Raji (cell line): Measurements from ENCODE around the gene MAP7.

Experiments
- POLR2A ChIP-seq: IDR thresholded peaks from 2 replicates; pipeline ENCODE4 v1.6.1; 2011; ENCODE audit warnings: low read depth, low read length, control low read depth; ENCODE audit not compliant: insufficient read depth

Gene MAP7

GRCh38 chr6:136525586-136526195 is 24.5 kb downstream of the MAP7 start:
- no peak for TF ChIP-seq POLR2A

DNA sequence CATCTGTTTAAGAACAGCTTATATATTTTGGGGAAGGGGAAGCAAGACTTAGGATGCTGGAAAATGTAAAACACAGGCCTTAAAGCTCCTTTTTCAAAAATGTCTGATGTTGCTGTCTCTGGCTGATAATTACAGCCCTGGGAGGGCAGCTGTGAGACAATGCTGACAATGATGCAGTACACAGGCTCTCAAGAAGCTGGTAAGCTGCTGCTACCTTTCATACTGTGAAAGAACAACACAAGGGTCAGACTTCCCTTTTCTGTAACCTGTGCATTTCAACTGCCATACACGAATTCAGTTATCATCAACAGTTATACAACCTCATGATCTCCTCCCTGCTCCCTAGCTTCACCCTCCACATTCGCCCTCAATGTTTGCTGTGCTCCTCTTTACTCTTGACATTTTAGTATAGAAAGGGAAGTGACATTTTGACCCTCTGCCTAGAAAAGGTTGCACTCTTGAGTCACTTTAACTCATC is 25.2 kb downstream of the MAP7 start:
- no peak for TF ChIP-seq POLR2A

DNA sequence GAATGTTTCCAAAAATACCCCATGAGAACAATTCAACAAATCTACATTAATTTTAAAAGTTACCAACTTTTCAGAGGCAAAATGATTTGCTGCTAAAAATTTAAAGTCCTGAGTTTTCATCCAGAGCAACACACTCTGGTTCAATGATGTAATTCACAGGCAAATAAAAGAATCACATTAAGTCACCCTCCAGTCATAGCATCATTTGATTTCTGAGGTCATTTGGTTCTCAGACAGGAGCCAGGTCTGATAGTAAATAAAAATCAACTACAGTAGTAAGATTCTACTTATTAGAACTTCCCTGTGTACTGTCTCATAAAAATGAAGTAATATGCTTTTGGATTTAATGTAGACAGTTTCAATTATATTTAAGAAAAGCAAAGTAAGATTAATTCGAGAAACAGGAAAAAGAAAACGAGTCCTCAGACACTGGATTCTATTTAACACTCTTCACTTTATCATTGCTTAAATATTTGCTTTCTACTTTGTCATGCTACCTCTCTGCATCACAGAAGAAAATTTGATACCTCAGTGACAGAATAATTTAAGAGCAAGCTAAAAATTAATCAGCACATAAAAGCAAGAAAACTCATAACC is 25.8 kb downstream of the MAP7 start:
- no peak for TF ChIP-seq POLR2A

DNA sequence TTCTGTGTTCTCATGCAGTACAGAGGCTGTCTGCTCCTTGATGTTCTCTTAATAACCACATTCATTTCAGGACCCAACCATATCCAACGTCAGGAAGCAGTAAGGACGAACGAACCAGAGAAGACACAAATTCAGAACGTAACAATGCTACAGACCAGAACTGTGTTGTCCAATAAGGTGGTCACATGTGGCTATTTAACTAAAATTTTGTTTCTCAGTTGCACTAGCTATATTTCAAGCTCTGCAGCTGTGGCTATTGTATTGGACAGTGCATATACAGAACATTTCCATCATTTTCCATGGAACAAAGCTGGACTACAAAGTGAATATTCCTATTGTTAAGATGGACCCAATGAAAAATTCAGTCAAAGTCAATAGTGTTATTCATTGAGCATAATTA is 27.0 kb downstream of the MAP7 start:
- TF ChIP-seq POLR2A = no peak

DNA sequence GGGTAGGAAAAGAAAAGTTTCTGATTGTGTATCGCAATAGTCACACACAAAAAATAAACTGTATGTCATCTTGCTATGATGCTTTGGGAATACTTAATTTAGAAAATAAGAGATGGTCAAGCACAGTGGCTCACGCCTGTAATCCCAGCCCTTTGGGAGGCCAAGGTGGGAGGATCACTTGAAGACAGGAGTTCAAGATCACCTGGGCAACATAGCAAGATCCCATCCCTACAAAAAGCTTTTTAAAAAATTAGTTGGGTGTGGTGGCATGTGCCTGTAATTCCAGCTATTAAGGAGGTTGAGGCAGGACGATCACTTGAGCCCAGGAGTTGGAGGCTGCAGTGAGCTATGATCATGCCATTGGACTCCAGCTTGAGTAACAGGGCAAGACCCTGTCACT is 27.6 kb downstream of the MAP7 start:
- TF ChIP-seq POLR2A = no peak

DNA sequence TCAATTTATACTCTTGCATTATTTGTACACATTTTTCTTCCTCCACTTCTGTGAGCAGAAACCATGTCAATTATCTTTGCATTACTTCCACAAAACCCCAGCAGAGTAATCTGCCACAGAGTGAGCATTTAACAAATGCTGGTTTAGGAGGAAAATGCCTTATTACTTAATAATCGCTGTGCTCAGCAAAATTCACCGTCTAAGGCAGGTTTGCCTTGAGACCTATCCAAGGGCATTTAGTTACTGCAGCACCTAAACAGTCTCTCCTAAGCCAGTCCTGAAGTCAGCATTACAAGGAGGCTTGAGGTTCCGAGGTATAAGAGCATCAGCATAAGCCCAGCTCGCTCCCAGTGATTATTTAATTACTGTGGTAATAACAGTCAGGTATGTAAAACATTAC is 28.3 kb downstream of the MAP7 start:
- TF ChIP-seq POLR2A = no peak

GRCh38 chr6:136521427-136521826 is 28.8 kb downstream of the MAP7 start:
- no peak for TF ChIP-seq POLR2A

- no peak for TF ChIP-seq POLR2A
Observed at GRCh38 chr6:136520517-136520916, 29.7 kb downstream of the MAP7 start.

DNA sequence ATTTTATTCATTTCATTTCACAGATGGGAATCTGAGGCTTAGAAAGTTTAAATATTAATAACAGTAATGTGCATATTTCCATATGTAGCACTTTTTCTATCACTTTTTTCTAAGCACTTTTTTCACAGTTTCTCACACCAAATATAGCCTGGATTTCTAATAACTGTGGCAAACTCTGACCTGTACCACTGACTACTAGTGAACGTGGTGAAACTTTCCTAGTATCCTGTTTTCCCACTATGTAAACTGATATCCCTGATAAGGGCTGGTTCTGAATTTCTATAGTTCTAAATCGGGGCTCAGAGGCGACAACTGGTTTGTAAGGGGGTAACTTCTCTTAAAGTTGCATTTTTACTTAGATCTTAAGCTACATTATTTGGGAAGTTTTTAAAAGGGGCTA is 32.6 kb downstream of the MAP7 start:
- TF ChIP-seq POLR2A = no peak

DNA sequence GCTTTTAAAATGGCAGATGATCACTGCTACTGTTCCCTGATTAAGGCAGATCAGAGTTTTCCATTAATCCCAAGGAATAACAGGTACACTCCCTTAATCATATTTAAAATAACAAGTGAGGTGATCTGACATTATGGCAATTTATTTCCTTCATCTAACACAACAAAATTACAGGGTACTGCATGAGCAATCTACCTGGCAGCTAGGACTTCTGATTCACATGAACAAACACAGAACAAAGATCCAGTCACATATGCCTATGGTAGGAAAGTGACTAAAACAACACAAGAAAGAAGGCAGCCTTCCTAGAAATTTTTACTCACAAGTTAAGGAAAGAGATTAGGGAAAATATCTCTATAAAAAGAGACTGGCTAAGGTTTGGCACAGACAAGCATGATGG is 33.2 kb downstream of the MAP7 start:
- TF ChIP-seq POLR2A = no peak

DNA sequence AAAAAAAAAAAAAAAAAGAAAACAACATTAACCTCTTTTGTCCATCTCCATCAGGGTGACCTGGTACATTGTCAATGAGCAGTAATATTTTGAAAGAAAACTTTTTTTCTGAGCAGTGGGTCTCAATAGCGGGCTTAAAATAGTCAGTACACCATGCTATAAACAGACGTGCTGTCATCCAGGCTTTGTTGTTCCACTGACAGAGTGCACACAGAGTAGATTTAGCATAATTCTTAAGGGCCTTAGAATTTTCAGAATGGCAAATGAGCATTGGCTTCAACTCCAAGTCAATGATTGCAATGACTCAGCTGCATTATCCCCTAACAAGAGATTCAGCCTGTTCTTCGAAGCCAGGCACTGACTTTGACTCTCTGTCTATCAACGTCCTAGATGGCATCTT is 35.6 kb downstream of the MAP7 start:
- TF ChIP-seq POLR2A = no peak

DNA sequence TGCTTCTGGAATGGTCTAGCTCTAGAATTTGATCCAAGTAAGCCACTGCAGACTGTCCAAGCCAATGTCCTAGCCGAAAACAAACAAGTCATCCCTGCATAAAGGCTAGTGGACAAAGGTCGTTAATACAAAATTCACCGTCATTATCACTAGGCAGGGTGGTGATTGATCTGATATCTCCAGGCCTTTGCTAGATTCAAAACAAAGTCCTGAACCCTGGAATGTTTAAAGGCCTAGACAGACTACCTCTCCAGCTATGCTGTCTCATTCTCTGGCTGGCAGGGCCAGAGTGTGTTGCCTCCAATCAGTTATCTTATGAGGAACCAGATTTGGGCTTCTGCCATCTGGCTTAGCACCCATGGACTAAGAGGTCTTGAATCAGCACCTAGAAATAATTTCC is 38.3 kb downstream of the MAP7 start:
- no peak for TF ChIP-seq POLR2A

DNA sequence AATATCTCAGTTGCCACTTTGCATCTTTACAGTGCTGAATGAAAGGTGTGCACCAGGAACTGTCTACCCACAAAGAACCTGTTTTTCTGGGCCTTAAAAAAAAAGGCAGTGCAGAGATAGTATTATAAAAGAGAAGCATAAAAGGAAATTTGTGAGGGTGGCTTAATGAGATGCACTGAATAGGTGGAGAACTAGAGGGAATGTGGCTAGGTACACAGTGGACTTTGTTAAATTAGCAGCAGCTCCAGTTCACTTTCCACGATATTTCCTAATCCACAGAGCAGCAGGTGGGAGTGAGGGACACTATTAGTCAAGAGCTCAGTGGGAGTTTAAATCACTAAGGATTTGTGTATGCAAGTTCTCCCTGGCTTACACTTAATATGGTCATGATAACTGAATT is 38.8 kb downstream of the MAP7 start:
- no peak for TF ChIP-seq POLR2A

DNA sequence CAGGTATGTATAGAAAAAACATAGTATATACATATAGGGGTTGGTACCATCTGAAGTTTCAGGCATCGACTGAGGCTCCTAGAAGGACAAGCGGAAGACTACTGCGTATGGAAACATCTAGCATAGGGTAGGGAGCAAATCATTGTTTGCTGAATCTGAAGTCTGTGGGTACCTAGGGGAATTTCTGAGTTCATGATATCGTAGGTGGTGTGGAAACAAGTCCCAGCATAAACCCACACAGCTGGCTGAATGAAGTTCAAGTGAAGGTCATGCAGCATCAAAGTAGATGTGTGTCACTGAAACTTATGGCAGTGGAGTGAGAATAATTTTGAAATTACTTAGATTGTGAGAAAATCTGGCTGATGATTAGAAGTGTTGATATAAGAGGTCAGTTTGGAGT is 39.4 kb downstream of the MAP7 start:
- no peak for TF ChIP-seq POLR2A

DNA sequence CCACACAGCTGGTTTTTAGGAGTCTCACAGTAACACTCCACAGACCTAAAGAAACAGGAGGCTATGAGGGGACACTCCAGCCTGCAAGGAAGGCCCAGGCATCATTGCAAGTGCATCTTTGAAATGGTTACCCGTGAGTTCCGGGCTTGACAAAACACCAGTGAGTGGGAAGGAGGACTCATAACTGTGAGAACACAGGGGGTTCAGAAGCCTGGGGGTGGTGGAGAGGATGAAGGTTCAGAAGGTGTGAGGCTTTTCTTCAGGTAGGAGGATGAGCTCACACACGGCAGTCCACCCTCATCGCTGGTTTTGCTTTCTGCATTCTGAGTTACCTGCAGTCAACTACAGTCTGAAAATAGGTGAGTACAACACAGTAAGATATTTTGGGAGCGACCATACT is 39.9 kb downstream of the MAP7 start:
- no peak for TF ChIP-seq POLR2A

DNA sequence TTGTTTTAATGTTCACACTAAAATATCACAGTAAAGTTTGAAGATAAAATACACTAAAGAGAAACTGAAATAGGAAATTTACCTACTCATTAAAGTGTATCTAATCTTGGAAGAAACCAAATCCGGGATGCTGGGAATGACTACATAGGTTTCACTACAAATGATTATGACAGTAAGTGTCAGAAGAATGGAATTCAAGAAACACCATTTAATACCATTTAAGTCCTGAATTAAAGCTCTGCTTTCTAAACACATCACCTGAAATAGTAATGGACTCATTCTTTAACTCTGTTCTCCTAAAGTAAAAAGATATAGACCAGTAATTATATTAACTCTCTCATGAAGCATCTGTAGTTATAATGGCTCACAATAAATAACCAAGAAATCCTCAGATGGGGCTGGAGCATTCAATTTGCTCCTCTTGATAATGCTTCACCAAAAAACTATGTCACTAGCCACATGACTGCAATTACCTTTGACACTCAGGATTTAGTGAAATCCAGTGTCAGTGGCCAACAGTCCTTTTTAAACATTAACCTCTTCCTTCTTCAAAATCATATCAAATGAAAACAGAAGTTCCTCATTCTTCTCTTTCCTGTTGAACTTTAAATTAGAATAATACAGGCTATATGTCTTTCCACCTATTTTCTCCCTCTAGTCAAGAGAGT is 41.4 kb downstream of the MAP7 start:
- TF ChIP-seq POLR2A = no peak

GRCh38 chr6:136506124-136506799 is 44.0 kb downstream of the MAP7 start:
- TF ChIP-seq POLR2A = no peak
